NCI-H2107 treated with DMSO at 0.1 percent for 48 hours (cell line): ENCODE measurements around the gene SPINK2.

Experiments used
- DNase-seq: peaks from one replicate; lab custom pipeline; 2025; ENCODE audit not compliant: unreplicated experiment; lab: John Stamatoyannopoulos, UW

The SPINK2 gene

DNA sequence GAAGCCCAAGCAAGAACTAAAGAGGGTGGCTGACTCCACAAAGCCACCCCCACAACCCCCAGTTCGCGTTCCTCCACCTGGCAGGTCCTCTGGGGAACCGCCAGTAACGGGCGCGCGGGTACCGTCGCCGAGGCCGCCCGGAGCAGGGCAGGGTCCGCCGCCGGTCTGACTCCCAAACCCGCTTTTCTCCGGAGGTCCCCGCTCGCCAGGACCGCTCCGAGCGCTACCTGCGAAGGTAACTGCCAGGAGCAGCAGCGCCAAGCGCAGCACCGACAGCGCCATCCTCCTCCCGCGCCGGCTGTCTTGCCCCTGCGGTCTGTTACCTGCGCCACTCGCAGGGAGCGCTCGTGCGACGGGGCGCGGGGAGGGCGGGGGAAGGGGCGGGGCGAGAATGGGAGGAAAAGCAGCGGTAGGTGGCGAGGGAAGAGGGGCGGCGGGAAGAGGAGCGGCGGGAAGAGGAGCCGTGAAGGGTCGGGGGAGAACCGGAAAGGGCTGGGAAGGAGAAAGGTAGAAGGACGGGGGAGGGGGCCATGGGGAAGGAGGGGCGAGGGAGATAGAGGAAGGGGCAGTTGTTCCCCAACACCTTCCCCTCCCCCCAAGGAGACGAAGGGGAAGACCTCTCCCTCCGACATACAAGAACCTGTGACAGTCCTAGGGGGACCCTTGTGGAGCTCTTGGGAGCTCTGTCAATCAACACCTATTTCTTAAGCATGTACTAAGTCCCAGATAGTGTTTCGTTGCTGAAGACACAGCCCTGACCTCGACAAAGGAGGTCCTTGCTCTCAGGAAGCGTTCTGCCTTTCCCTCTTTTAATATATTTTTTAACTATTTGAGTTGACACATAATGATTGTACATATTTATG, at the start of gene SPINK2:
TSS of gene SPINK2 (minus strand) at position 321 of the 863 bp plus-strand sequence. CDS start at position 282, 39 bp downstream.
- no peak for DNase-seq

GRCh38 chr4:56870946-56871345, 49.4 kb upstream of the SPINK2 start:
- DNase-seq: no peak

- no peak for DNase-seq
Measured at GRCh38 chr4:56863441-56864139, 42.1 kb upstream of the SPINK2 start.

DNA sequence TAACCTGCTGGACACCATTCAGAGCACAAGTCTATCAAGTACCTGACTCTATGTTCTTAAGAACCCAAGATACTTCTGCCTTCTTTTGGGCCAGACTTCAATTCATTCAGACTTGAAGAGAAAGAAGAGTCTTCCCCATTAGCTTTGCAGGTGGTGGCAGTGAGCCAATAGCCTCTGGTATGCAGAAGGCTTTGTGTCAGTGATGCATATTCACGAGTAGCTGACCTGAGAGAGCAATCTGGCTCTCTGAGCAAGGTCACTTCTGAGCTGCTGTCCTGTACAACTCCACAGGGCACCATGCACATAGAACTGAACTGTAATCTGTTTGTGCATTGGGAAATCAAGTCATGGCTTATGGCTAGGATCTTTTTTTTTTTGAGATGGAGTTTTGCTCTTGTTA, 39.9 kb upstream of the SPINK2 start:
- no peak for DNase-seq

GRCh38 chr4:56860781-56861180, 39.3 kb upstream of the SPINK2 start:
- no peak for DNase-seq

GRCh38 chr4:56859841-56860240, 38.3 kb upstream of the SPINK2 start:
- DNase-seq: no peak

GRCh38 chr4:56857601-56858309, 36.3 kb upstream of the SPINK2 start:
- no peak for DNase-seq

GRCh38 chr4:56856656-56857055, 35.2 kb upstream of the SPINK2 start:
- no peak for DNase-seq

DNA sequence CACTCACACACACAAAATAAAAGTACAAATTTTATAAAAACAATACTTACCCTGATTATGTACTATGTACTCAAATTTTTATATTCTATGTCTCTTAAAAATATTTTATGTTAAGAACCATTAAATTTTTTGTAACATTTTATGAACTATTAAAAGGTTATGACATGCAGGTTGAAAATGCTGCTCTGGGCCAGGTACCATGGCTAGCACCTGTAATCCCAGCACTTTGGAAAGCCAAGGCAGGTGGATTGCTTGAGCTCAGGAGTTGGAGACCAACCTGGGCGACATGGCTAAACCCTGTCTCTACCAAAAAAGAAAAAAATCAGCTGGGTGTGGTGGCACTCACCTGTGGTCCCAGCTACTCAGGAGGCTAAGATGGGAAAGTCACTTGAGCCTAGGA, 29.4 kb upstream of the SPINK2 start:
- DNase-seq: no peak

- DNase-seq: no peak
Measured at GRCh38 chr4:56844802-56845580, 23.5 kb upstream of the SPINK2 start.

DNA sequence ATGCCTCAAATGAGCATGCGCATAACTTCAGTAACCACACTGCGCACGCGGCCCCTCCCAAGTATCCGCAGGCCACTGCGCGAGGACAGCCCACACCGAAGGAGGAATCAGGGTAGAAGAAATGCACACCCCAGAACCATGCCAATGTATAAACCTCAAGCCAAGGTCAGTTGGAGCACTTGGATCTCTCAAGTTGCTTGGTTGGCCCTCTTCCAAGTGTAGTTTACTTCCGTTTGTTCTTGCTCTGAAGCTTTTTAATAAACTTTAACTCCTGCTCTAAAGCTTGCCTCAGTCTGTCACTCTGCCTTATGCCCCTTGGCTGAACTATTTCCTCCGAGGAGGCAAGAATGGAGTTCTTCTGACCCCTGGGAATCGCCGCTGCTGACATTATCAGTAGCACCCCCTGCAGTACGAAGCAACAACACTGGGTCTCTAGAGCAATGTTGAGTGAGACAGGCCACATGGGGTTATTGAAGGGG, 22.0 kb upstream of the SPINK2 start:
- DNase-seq: no peak

DNA sequence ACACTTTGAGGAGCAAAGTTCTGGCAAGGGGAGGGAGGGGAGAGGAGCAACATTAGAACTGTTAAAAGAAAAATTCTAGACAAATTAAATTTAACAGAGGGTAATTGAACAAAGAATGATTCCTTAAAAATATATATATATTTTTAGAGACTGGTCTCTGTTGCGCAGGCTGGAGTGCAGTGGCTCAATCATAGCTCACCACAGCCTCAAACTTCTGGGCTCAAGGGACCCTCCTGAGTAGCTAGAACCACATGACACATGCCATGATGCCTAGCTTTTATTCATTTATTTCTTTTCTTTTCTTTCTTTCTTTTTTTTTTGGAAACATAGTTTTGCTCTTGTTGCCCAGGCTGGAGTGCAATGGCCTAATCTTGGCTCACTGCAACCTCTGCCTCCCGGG, 19.1 kb upstream of the SPINK2 start:
- no peak for DNase-seq

DNA sequence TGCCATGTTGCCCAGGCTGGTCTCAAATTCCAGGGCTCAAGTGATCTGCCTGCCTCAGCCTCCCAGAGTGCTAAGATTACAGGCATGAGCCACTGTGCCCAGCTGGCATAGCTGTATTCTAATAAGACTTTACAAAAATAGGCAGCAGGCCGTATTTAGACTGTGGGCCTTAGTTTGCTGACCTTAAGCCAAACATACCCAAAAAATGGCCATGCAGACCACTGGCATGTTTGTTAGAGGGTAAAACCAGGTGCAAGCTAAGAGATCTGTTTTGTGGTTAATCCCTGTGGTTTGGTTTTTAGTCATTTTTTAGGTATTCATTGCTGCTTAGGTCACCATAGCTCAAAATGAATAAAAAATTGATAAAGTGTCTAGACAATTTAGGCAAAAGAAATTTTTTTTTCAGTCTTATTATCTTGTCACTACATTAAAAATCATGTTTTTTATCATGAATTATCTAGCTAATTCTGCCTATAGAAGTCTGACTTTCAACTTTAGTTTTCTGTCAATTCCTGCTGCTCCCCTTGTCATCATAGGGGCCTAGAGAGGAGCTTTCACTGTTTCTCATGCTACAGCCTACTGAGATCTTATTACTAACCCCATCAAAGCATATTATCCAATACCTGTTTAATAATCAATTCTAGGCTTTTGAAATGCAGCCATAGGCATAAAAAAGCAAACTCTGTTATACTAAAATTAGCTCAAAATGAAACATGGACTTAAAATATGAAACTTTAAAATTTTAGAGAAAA, 7.5 kb upstream of the SPINK2 start:
- DNase-seq: no peak

GRCh38 chr4:56823933-56824600, 2.6 kb upstream of the SPINK2 start:
- DNase-seq: no peak

- no peak for DNase-seq
Measured at GRCh38 chr4:56818797-56819196, 2.7 kb downstream of the SPINK2 start.

GRCh38 chr4:56817840-56818491, 3.5 kb downstream of the SPINK2 start:
- DNase-seq: no peak

GRCh38 chr4:56806666-56807065, 14.8 kb downstream of the SPINK2 start:
- DNase-seq: no peak

DNA sequence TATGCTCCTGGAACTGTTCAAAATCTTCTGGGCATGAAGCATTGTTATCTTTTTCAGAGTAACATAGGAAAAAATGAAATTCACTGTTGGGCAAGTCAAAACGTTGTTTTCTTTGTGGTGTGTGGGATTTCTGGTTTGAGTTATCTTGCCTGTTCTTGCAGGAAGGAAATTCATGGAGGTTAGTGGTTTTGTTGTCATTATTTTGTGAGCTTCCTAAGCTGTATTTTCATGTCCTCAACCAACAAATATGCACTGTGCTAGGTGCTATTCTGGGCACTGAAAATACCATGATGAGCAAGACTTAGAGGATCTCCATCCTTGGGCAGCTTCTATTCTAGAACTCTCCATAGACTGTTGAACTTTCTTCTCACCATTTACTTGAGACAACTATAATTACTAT, 16.9 kb downstream of the SPINK2 start:
- no peak for DNase-seq

- peak; percentile 44 for DNase-seq
Measured at GRCh38 chr4:56803471-56803870, 18.0 kb downstream of the SPINK2 start.
